GM12891 (cell line): Measurements from ENCODE around the gene FBXO24.

Source experiments
- PAX5 ChIP-seq: IDR thresholded peaks from 2 replicates; pipeline ENCODE4 v1.6.1; 2011; ENCODE audit warnings: low read length, moderate library complexity, mild to moderate bottlenecking; ENCODE audit not compliant: insufficient read depth, severe bottlenecking
- POLR2A ChIP-seq: IDR thresholded peaks from 2 replicates; pipeline ENCODE4 v1.6.1; 2011; ENCODE audit warnings: low read depth, low read length, control low read depth
- POU2F2 ChIP-seq: IDR thresholded peaks from 2 replicates; pipeline ENCODE4 v1.6.1; 2011; ENCODE audit warnings: low read depth, mild to moderate bottlenecking, control low read depth, low read length, moderate library complexity

DNA sequence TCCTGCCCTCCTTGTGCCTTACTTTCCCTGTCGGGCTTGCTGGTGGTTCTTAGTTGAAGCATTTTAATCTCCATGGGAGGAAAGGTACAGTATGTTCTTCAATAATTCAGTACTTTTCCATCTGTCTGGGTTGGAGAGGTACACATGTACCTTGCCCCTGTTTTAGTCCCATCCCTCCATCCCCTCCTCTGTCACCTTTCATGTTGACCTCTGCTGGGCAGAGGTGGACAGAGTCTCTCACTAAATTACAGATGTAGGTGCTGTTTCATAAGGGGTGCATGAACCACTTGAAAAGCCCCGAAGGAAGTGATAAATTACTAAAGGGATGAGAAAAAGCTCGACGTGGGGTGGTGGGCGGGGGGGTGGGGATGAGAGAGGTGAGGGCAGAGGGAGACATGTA is 41.7 kb upstream of the FBXO24 start:
- TF ChIP-seq POLR2A, result no peak
- no peak for TF ChIP-seq POU2F2
- no peak for TF ChIP-seq PAX5
